HG03469 (cell line): ENCODE results near the gene TMIGD2.

ENCODE experiments used
- ATAC-seq: cut with Tn5 transposase; IDR thresholded peaks from one replicate; pipeline ENCODE4 v1.9.1; 2021; ENCODE audit warnings: mild to moderate bottlenecking, moderate library complexity, moderate number of reproducible peaks; ENCODE audit not compliant: unreplicated experiment

TMIGD2 gene

GRCh38 chr19:4326837-4327251 is 24.7 kb upstream of the TMIGD2 start:
- no peak for ATAC-seq

GRCh38 chr19:4326215-4326836 is 24.1 kb upstream of the TMIGD2 start:
- ATAC-seq, result no peak

DNA sequence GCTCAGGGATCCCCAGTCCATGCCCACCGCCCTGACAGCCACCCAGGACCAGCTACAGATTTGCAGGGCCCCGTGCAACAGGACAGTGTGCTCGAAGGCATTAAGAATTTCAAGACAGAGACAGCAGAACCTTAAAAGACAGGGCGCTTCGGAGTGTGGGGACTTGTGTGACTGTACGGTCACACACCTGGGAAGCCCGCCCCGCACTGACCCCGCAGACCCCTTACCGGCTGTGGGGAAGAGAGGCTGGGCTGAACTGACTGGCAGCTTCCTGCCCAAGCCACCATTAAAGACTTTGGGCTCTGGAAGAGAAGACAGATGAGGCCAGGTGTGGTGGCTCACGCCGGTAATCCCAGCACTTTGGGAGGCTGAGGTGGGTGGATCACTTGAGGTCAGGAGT is 22.0 kb upstream of the TMIGD2 start:
- ATAC-seq, result no peak

DNA sequence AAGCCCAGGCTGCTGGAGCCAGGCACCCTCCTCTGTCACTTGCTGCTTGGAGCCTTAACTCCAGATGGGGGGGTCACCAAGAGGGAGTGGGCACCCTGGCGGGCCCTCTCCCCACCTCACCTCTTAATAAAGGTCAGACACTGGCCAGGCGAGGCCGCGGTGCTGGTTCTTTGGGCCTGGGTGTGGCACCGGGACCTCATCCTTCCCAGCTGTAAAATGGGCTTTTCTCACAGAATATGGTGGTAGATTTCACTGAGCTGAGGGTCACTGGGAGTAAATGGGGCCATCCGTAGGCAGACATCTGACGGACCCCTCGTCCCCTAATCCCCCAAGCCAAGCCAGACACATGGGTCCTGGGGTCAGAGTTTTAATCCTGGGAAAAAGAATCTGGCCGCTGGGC is 21.5 kb upstream of the TMIGD2 start:
- ATAC-seq, result no peak

DNA sequence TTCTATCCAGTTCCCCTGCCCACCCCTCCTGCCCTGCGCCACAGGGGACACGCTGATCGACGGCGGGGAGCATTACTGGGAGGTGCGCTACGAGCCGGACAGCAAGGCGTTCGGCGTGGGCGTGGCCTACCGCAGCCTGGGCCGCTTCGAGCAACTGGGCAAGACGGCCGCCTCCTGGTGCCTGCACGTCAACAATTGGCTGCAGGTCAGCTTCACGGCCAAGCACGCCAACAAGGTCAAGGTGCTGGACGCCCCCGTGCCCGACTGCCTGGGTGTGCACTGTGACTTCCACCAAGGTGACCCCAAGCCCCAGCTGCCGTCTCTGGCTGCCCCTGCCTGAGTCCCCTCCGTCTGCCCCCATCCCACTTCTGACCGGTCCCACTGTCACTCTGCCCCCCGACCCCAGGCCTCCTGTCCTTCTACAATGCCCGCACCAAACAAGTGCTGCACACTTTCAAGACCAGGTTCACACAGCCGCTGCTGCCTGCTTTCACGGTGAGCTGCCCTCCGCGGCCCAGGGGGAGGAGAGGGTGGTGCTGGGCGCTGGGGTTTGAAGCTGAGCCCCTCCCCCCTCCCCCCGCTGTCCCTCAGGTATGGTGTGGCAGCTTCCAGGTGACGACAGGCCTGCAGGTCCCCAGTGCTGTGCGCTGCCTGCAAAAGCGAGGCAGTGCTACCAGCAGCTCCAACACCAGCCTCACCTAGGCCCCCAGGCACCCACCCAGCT is 20.9 kb upstream of the TMIGD2 start:
- ATAC-seq, result no peak

DNA sequence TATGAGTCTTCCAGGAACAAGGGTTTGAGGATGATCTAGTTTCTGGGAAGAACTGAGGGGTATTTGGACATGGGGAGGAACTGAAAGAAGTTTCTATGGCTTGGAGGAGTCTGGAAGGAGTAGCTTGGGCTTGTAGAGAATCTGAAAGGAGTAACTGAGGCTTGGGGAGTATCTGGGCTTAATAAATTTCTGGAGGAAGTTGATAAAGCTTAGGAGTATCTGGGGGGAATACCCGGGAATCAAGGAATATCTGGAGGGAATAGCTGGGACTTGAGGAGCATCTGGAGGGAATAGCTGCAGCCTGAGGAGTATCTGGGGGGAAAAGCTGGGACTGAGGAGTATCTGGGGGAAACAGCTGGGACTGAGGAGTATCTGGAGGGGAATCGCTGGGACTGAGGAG is 18.2 kb upstream of the TMIGD2 start:
- ATAC-seq, result no peak

DNA sequence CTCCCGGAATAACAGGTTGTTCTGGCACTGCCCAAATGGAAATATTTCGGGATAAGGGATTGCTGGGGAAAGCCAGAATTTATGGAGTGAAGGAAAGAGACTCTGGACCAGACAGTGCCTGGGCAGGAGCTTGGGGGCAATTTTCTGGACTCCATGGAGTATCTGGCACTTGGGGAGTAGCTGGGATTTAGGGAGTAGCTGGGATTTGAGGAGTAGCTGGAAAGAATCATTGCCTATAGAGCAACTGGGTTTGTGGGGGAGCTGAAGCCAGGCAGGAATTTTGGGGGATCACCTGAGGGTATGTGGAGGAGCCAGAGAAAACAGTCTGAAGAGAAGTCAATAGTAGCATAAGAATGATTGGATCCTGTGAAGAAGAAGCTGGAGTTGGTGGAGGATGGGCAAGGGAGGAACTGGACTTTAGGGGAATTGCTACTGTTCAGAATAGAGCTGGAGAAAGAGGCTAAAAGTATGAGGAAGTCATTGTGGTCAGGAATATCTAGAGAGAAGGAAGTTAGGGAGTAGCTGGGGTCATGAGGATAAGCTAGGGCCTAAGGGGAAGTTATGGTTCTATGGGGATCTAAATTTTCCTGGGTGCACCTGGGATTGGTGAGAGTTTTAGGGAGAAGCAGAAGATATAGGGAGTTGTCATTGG is 17.0 kb upstream of the TMIGD2 start:
- no peak for ATAC-seq

DNA sequence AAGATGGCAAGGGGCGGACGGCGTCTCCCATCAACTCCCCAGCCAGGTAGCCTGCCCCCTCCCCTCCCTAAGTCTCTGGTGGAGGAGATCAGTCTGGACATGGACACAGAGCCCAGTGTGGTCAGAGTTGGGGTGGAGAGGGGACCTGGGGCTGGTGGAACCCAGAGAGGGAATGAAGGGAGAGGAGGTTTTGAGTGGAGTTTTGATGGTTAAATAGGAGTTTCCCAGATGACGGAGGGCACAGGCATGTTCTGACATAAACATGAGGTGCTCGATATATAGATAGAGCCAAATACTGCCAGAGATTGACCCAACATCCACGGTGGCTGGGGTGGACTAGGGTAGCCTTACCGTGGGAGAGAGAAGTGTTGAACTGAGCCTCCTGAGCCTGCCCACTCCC is 16.3 kb upstream of the TMIGD2 start:
- no peak for ATAC-seq

GRCh38 chr19:4316956-4317355 is 14.8 kb upstream of the TMIGD2 start:
- ATAC-seq, result no peak

DNA sequence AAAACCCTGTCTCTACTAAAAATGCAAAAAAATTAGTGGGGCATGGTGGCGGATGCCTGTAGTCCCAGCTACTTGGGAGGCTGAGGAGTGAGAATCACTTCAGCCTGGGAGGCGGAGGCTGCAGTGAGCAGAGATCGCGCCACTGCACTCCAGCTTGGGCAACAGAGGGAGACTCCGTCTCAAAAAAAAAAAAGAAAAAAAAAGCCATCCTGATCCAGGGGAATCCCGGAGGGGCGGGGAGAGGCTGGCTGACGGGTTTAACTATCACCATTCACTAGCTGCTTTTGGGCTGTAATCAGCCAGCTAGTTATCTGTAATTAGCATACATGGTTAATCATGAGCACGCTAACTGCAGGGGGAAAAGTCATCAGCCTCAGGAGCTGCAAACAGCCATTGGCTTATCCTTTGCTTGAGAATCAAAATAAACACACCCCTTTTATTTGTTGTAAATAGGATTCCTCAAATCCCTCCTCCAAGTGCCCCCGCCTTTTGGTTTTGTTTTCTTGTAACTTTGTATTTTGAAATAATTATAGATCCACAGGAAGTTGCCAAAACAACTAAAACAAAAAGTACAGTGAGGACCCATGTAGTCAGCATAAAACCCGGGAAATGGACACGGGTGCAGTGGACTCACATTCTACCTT is 11.8 kb upstream of the TMIGD2 start:
- no peak for ATAC-seq

DNA sequence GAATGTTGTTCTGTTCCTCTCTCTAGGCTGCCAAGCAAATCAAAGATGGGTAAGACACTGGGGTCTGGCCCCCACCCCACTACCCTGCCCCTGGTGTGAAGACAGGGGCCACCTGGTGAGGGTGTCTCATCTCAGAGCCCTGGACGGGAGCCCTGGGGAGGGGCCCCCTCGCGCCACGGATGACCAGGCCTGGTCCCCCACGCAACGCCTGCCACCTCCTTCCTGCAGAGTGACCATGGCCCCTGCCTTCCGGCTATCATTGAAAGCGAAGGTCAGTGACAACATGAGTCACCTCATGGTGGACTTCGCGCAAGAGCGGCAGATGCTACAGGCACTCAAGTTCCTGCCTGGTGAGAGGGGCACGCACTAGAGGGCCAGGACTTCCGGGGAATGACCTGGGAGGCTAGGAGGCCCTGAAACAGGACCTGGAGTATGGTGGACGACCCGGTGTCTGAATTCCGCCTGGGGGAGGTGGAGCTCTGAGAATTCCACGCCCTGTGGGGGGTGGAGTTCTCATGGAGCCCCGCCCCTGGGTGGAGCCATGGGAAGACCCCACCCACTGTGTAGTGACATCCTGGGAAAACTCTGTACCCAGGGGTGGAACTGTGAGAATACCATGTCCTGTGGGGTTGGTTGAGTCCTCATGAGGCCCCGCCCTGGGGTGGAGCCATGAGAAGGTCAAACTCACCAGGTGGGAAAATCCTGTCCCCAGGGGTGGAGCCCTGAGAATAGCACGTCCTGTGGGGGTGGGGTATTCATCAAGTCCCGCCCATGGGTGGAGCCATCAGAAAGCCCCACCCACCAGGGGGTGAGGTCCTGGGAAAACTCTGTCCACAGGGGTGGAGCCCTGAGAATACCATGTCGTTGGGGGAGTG is 8.3 kb upstream of the TMIGD2 start:
- no peak for ATAC-seq

DNA sequence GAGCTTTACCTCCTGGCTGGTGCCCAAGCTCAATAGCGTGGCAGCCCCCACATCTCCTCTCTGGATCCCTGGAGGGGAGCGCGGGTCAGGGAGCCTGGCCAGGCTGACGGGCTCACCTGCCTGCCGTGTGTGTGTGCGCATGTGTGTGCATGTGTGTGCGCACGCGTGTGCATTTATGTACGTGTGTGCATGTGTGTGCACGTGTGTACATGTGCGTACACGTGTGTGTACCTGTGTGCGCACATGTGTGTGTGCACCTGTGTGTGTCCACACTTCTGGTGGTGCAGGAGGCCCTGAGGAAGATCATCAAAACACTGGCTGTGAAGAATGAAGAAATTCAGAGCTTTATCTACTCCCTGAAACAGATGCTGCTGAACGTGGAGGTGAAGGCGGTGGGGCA is 3.5 kb upstream of the TMIGD2 start:
- ATAC-seq, result no peak

GRCh38 chr19:4305257-4305612 is 3.0 kb upstream of the TMIGD2 start:
- ATAC-seq, result no peak

DNA sequence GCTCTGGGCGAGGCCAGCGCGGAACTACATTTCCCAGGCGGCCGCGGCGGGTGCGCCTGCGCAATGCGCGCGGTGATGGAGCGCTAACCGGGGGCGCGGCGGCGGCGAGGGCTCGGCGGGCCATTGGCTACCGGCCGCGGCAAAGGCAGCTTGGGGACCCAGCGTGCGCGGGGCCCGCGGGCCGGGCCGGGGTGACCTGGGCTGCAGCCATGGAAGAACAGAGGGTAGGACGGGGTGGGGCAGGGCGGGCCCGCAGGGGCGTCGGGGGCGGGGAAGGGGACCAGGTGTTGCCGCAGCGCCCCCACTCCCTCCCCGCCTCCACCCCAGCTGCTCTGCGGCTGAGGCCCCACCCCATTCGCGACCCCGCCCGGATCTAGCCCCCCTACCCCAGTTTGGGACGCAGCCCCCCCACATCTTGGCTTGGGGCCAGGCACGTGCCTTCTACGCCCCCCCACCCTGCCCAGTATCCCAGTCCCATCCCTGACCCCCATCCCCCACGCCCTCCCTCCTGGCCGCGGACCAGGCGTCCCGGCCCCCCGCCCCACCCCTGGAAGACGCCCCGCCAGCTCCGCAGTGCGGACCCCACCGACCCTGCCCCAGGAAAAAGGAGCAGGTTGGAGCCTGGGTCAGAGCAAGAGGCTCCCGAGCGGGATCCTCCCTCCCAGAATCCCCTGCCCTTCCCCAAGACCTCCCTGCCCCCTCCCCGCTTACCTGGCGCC is 2.5 kb upstream of the TMIGD2 start, which contains the start of gene FSD1:
FSD1 (plus strand) TSS at position 61 of the 719 bp plus-strand sequence; CDS start at position 210, 149 bp downstream.
- ATAC-seq, result no peak

- ATAC-seq, result no peak
These were observed 1.8 kb upstream of the TMIGD2 start for GRCh38 chr19:4303819-4304537.

- ATAC-seq, result no peak
These were observed 473 bp downstream of the TMIGD2 start for GRCh38 chr19:4301590-4302242.

- no peak for ATAC-seq
These were observed 1.6 kb downstream of the TMIGD2 start for GRCh38 chr19:4300589-4300988.

DNA sequence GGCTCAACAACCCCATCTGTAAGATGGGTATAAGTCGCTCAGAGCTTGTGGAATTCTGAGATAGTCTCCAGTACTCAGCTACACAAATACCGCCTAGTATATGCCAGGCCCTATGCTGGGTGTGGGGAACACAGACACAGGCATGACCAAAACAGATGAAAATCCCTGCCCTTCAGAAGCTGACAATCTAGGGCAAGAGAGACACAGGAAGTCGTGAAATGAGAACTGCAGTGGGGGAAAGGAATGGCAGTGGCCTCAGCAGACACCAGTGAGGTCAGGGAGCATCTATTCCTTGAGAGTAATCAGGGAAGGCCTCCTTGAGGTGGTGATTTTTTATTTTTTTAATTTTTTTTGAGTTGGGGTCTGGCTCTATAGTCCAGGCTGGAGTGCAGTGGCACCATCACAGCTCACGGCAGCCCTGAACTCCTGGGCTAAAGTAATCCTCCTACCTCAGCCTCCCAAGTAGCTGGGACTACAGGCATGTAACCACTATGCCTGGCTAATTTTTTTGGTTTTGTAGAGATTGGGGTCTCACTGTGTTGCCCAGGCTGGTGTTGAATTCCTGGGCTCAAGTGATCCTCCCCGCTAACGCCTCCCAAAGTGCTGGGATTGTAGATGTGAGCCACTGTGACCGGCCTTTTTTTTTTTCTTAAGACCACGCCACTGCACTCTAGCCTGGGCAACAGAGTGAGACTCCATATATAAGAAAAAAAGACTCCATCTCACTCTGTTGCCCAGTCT is 3.2 kb downstream of the TMIGD2 start:
- ATAC-seq, result no peak
